Measurements from ENCODE around the gene ARL14. TPM values are rescaled to one million over a fixed set of nuclear protein-coding genes. Genes with fewer than 3 reads are reported as not detected.

ARL14 gene
- total RNA-seq, 1 donor from 2014 or later, result not detected

DNA sequence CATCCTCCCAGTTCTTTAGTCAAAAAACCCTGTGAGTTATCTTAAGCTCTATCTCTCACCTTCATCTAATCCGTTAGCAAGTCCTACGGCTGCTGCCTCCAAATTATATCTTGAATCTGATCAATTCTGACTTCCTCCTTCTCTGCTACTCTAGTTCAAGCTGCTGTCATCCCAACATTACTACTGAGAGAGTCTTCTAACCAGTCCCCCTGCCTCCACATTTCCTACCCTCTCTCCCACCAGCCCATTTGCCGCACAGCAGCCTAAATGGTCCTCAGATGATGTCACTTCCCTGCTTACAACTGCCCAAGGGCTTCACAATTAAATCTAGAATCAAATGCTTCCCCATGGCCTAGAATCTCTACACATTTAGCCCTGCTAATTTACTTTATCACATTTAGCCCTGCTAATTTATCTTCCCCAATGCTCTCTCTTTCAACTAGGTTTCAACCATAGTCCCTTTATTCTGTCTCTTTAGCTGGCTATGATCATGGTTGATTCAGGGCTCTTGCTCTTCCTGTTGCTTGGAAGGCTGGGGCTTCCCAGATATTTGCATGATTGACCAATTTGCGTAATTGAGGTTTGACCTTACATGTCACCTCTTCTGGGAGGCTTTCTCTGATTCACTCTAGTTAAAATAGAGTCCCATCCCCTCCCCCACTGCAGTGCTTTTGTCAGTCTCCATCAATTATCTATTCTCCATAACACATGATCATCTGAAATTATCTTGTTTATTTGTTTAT, 11.0 kb upstream of the ARL14 start:
- Histone ChIP-seq H3K9me3 (no peaks in the 10 kb centered on the region), H3K4me3 (no peak overlapping the region), H3K36me3 (no peaks in the 10 kb centered on the region), H3K27ac (no peak overlapping the region), H3K27me3 (no peaks in the 10 kb centered on the region), H3K4me1 (no peaks in the 10 kb centered on the region)
- TF ChIP-seq CTCF (IDR thresholded peaks at IDR 0.05), result no peak
- no peak for DNase-seq
- no peak for ATAC-seq
- intact Hi-C loops (cut with DNase I), result no loop called here

DNA sequence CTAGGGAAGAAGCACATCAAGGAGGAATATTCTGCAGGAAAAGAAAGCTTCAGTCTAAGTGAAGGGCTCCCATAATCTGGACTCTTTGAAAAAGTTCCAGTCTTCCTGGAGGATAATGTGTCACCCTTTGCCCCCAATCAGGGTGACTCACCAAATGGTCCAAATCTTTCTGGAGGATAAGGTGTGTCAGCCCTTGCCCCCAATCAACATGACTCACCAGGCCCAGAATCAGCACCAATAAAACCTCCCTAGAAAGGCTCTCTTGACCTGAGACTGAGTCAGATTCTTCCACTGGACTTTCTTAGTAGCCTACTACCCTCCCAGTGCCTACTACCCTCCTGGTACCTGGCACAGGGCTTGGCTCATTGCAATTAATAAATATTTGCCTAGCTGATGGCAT, 9.5 kb upstream of the ARL14 start:
- ATAC-seq (no peak), DNase-seq (no peak)
- intact Hi-C loops (cut with DNase I), result no loop called here
- Histone ChIP-seq H3K27me3 (no peaks in the 10 kb centered on the region), H3K4me1 (no peaks in the 10 kb centered on the region), H3K9me3 (no peaks in the 10 kb centered on the region), H3K36me3 (no peaks in the 10 kb centered on the region), H3K4me3 (no peak overlapping the region), H3K27ac (no peak overlapping the region)
- no peak for TF ChIP-seq CTCF (IDR thresholded peaks at IDR 0.05)

DNA sequence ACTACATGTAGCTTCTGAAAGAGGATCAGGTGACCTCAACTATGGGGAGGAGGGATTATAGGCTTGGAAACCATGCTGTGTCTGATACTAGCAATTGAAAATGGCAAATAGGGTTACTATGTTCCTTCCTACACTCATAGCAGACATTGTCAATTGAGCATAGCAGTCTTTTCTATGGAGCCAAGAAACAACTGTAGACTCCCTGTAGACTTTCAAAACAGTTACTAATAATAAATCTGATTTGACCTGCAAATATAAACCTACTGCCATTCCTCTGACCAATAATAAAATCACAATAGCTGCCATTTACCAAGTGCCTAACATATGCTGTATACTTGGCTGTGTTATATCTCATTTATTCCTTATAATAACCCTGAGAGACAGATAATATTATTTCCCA, 8.5 kb upstream of the ARL14 start:
- Histone ChIP-seq H3K27me3 (no peaks in the 10 kb centered on the region), H3K4me1 (no peaks in the 10 kb centered on the region), H3K4me3 (no peak overlapping the region), H3K27ac (no peak overlapping the region), H3K36me3 (no peaks in the 10 kb centered on the region), H3K9me3 (no peaks in the 10 kb centered on the region)
- DNase-seq (no peak), ATAC-seq (no peak)
- TF ChIP-seq CTCF (IDR thresholded peaks at IDR 0.05), result no peak
- intact Hi-C loops (cut with DNase I), result no loop called here

DNA sequence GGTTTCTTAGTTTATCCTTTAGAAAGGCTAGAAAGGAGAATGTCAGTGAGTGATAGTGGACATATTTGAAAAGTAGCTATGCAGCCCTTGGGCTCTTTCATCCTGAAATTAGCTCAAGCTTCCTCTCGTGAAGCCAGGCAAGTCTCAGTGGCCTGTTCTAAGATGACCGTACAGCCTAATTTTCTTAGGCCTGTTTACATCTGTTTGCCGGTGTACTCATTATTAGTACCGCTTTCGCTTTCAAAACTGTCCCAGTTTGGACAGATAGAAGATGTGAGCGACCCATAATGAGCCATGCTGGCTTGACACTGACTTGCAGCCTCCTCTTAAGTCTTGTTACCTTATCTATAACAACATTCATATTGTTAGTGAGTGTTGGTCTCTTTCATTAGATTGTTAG, 5.7 kb upstream of the ARL14 start:
- intact Hi-C loops (cut with DNase I), result no loop called here
- DNase-seq (no peak), ATAC-seq (no peak)
- no peak overlapping the region for H3K27ac ChIP-seq
- H3K9me3 ChIP-seq, result no peaks in the 10 kb centered on the region
- H3K4me3 ChIP-seq, result no peak overlapping the region
- H3K4me1 ChIP-seq, result no peaks in the 10 kb centered on the region
- H3K36me3 ChIP-seq, result no peaks in the 10 kb centered on the region
- no peak for TF ChIP-seq CTCF (IDR thresholded peaks at IDR 0.05)
- no peaks in the 10 kb centered on the region for H3K27me3 ChIP-seq

DNA sequence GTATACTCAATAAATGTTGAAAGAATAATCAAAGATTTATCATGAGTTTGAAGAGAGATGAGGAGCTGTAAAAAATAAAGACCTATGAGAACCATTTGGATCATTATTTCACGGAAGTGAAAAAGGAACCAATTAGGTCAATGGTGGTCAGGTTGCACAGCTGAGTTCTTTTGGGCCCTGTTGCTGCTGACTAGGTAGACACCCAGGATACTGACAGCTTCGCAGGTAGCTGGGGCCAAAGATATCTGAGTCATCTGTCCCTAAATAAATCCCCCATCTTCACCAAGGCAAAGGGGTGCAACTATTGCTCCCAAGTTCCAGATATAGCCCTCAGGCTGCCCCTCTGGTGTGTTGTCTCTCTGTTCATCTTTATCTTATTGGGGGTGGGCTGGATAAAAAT, 5.0 kb upstream of the ARL14 start:
- no peak overlapping the region for H3K4me3 ChIP-seq
- ATAC-seq, result no peak
- H3K27ac ChIP-seq, result no peak overlapping the region
- H3K4me1 ChIP-seq, result no peaks in the 10 kb centered on the region
- DNase-seq, result no peak
- H3K27me3 ChIP-seq, result no peaks in the 10 kb centered on the region
- no peaks in the 10 kb centered on the region for H3K36me3 ChIP-seq
- TF ChIP-seq CTCF (IDR thresholded peaks at IDR 0.05), result no peak
- H3K9me3 ChIP-seq, result no peaks in the 10 kb centered on the region
- intact Hi-C loops (cut with DNase I), result no loop called here

GRCh38 chr3:160673188-160673587, 3.8 kb upstream of the ARL14 start:
- Histone ChIP-seq H3K9me3 (no peaks in the 10 kb centered on the region), H3K4me1 (no peaks in the 10 kb centered on the region), H3K36me3 (no peaks in the 10 kb centered on the region), H3K27me3 (no peaks in the 10 kb centered on the region), H3K4me3 (no peak overlapping the region), H3K27ac (no peak overlapping the region)
- intact Hi-C loops (cut with DNase I), result no loop called here
- no peak for TF ChIP-seq CTCF (IDR thresholded peaks at IDR 0.05)
- ATAC-seq, result peak; percentile 34
- DNase-seq, result no peak
